IMR-90 (cell line): Measurements from ENCODE around the gene TNRC6A. TPM values are rescaled to one million over a fixed set of nuclear protein-coding genes. Genes with fewer than 3 reads are reported as not detected.

Experiments
- ATAC-seq: fragments of 200-7000 bp; cut with Tn5 transposase; 2 replicates; pipeline ENCODE4 v1.9.1; 2020; ENCODE audit warnings: low read depth, mild to moderate bottlenecking, moderate library complexity
- BruUV-seq: library from RNA; stranded (reverse); fragments of 400-500 nt; replicated peaks from 2 replicates; lab custom pipeline; 2021; lab: Mats Ljungman, UMichigan
- CTCF ChIA-PET: fragments of 300-600 bp; formaldehyde crosslinking; extraction: SDS; loops from one replicate; lab custom pipeline; 2021; ENCODE audit warnings: antibody characterized with exemption; lab: Yijun Ruan, JAX
- POLR2A ChIA-PET: fragments of 300-600 bp; sonication (Branson Sonifier 250); formaldehyde crosslinking; loops from one replicate; lab custom pipeline; 2022; ENCODE audit warnings: antibody characterized with exemption; ENCODE audit not compliant: unreplicated experiment; lab: Charles Lee
- DNase-seq: peaks from one replicate; pipeline ENCODE4 v3.0.0; 2013
- H2AFZ ChIP-seq: replicated peaks from 2 replicates; pipeline ENCODE3; 2013; ENCODE audit warnings: low read length, mild to moderate bottlenecking; ENCODE audit not compliant: poor library complexity
- H2AK5ac ChIP-seq: 2 replicates; pipeline ENCODE4 v1.6.1; 2013; ENCODE audit warnings: low read depth, low read length, inconsistent platforms
- H2AK9ac ChIP-seq: replicated peaks from 2 replicates; pipeline ENCODE3; 2013; ENCODE audit warnings: mild to moderate bottlenecking, low read depth, low read length, moderate library complexity; ENCODE audit not compliant: poor library complexity
- H2BK120ac ChIP-seq: 2 replicates; pipeline ENCODE4 v1.6.1; 2013; ENCODE audit warnings: low read depth, low read length, inconsistent platforms
- H2BK15ac ChIP-seq: 3 replicates; pipeline ENCODE4 v1.6.1; 2013; ENCODE audit warnings: low read depth, low read length, inconsistent platforms
- H2BK20ac ChIP-seq: 2 replicates; pipeline ENCODE4 v1.6.1; 2013; ENCODE audit warnings: low read depth, mild to moderate bottlenecking, inconsistent platforms, low read length, moderate library complexity
- H2BK5ac ChIP-seq: 2 replicates; pipeline ENCODE4 v1.6.1; 2013; ENCODE audit warnings: mild to moderate bottlenecking, low read depth, low read length, inconsistent platforms; ENCODE audit not compliant: poor library complexity, severe bottlenecking
- H3K14ac ChIP-seq: replicated peaks from 2 replicates; pipeline ENCODE4 v1.6.1; 2013; ENCODE audit warnings: low read depth, low read length, inconsistent platforms
- H3K18ac ChIP-seq: 2 replicates; pipeline ENCODE4 v1.6.1; 2013; ENCODE audit warnings: low read depth, low read length, control low read depth
- H3K23ac ChIP-seq: 2 replicates; pipeline ENCODE4 v1.6.1; 2013; ENCODE audit warnings: low read depth, low read length, inconsistent platforms
- H3K27ac ChIP-seq: 2 replicates; pipeline ENCODE4 v1.5.1; 2013; ENCODE audit warnings: mild to moderate bottlenecking, control low read depth, low read length; ENCODE audit not compliant: insufficient read depth
- H3K27me3 ChIP-seq: 2 replicates; pipeline ENCODE4 v1.6.1; 2013; ENCODE audit warnings: low read length; ENCODE audit not compliant: control insufficient read depth, insufficient read depth
- H3K36me3 ChIP-seq: 2 replicates; pipeline ENCODE4 v1.6.1; 2013; ENCODE audit warnings: low read length, mixed read lengths; ENCODE audit not compliant: control insufficient read depth, insufficient read depth
- H3K4ac ChIP-seq: 2 replicates; pipeline ENCODE4 v1.6.1; 2013; ENCODE audit warnings: low read depth, low read length, inconsistent platforms
- H3K4me1 ChIP-seq: 2 replicates; pipeline ENCODE4 v1.6.1; 2013; ENCODE audit warnings: low read length, mixed read lengths; ENCODE audit not compliant: control insufficient read depth, insufficient read depth
- H3K4me2 ChIP-seq: 2 replicates; pipeline ENCODE4 v1.6.1; 2013; ENCODE audit warnings: low read depth, mild to moderate bottlenecking, control low read depth, low read length, moderate library complexity
- H3K4me3 ChIP-seq: 2 replicates; pipeline ENCODE4 v1.5.1; 2013; ENCODE audit warnings: low read depth, mild to moderate bottlenecking, control low read depth, low read length, moderate library complexity; ENCODE audit not compliant: insufficient read depth
- H3K56ac ChIP-seq: 2 replicates; pipeline ENCODE4 v1.6.1; 2013; ENCODE audit warnings: low read length, inconsistent platforms; ENCODE audit not compliant: insufficient read depth; ENCODE audit errors: extremely low read depth
- H3K79me1 ChIP-seq, 2 experiments: 2 replicates each; pipeline ENCODE4 v1.6.1; 2013; ENCODE audit warnings: low read length in 2 of 2, inconsistent platforms in 1 of 2, low read depth in 1 of 2
- H3K9ac ChIP-seq: 2 replicates; pipeline ENCODE4 v1.6.1; 2013; ENCODE audit warnings: low read depth, low read length, control low read depth
- H3K9me1 ChIP-seq: 2 replicates; pipeline ENCODE4 v1.6.1; 2013; ENCODE audit warnings: low read length, inconsistent platforms; ENCODE audit not compliant: insufficient read depth
- H3K9me3 ChIP-seq: 2 replicates; pipeline ENCODE4 v1.6.1; 2013; ENCODE audit warnings: low read length; ENCODE audit not compliant: control insufficient read depth, insufficient read depth
- H4K20me1 ChIP-seq: 2 replicates; pipeline ENCODE4 v1.6.1; 2013; ENCODE audit warnings: low read length, inconsistent platforms; ENCODE audit not compliant: insufficient read depth
- H4K5ac ChIP-seq: 2 replicates; pipeline ENCODE4 v1.6.1; 2013; ENCODE audit warnings: mild to moderate bottlenecking, low read depth, low read length, control low read depth
- H4K8ac ChIP-seq, 2 experiments: 2 replicates each; pipeline ENCODE4 v1.6.1; 2013; ENCODE audit warnings: low read depth in 2 of 2, low read length in 2 of 2, control low read depth in 1 of 2, inconsistent platforms in 1 of 2
- H4K91ac ChIP-seq: 2 replicates; pipeline ENCODE4 v1.6.1; 2013; ENCODE audit warnings: low read depth, low read length, inconsistent platforms; ENCODE audit not compliant: insufficient read depth
- BHLHE40 ChIP-seq: fragments of 150-350 bp; IDR thresholded peaks from 2 replicates; pipeline ENCODE4 v1.6.1; 2016; ENCODE audit warnings: mild to moderate bottlenecking, low read depth, low read length
- CEBPB ChIP-seq: IDR thresholded peaks from 2 replicates; pipeline ENCODE4 v1.6.1; 2012; ENCODE audit warnings: low read depth, low read length, improper control_type of control experiment
- CHD1 ChIP-seq: IDR thresholded peaks from 2 replicates; pipeline ENCODE4 v1.6.1; 2012; ENCODE audit warnings: low read depth, low read length, improper control_type of control experiment
- ELK1 ChIP-seq: fragments of 150-350 bp; IDR thresholded peaks from 2 replicates; pipeline ENCODE4 v1.6.1; 2016; ENCODE audit warnings: low read depth, mild to moderate bottlenecking, low read length, moderate library complexity, borderline replicate concordance
- FOS ChIP-seq: fragments of 150-350 bp; IDR thresholded peaks from 2 replicates; pipeline ENCODE4 v1.6.1; 2016; ENCODE audit warnings: low read depth, low read length
- MAFK ChIP-seq: IDR thresholded peaks from 2 replicates; pipeline ENCODE4 v1.6.1; 2012; ENCODE audit warnings: low read depth, low read length, improper control_type of control experiment
- MAZ ChIP-seq: IDR thresholded peaks from 2 replicates; pipeline ENCODE4 v1.6.1; 2012; ENCODE audit warnings: low read depth, mild to moderate bottlenecking, low read length, improper control_type of control experiment, moderate library complexity, borderline replicate concordance
- MXI1 ChIP-seq: IDR thresholded peaks from 2 replicates; pipeline ENCODE4 v1.6.1; 2012; ENCODE audit warnings: low read depth, mild to moderate bottlenecking, low read length, moderate library complexity, borderline replicate concordance
- NFE2L2 ChIP-seq: fragments of 150-350 bp; IDR thresholded peaks from 2 replicates; pipeline ENCODE4 v1.6.1; 2016; ENCODE audit warnings: low read depth, mild to moderate bottlenecking, low read length
- POLR2A ChIP-seq: IDR thresholded peaks from 2 replicates; pipeline ENCODE4 v1.6.1; 2012; ENCODE audit warnings: mild to moderate bottlenecking, low read depth, low read length
- RAD21 ChIP-seq: IDR thresholded peaks from 2 replicates; pipeline ENCODE4 v1.6.1; 2012; ENCODE audit warnings: low read length, improper control_type of control experiment
- RCOR1 ChIP-seq: IDR thresholded peaks from 2 replicates; pipeline ENCODE4 v1.6.1; 2012; ENCODE audit warnings: mild to moderate bottlenecking, low read length, improper control_type of control experiment; ENCODE audit not compliant: insufficient replicate concordance
- SMC3 ChIP-seq: fragments of 150-350 bp; IDR thresholded peaks from 2 replicates; pipeline ENCODE4 v1.6.1; 2016; ENCODE audit warnings: low read depth, mild to moderate bottlenecking, antibody characterized with exemption, low read length, moderate library complexity
- WGBS, 2 experiments: methylation state at CpG; one replicate each; pipeline versions ENCODE4 v1.1.5 to v1.1.7; 2013; ENCODE audit warnings: missing lambda C conversion rate in 2 of 2; ENCODE audit not compliant: insufficient read length in 1 of 2; ENCODE audit errors: extremely low coverage in 2 of 2; 5-methylcytosine and 5-hydroxymethylcytosine counted together
- dilution Hi-C: fragments of 300-500 bp; cut with HindIII; formaldehyde crosslinking; loops from one replicate; pipeline ENCODE4 v1.14.3; 2018; ENCODE audit warnings: low sequenced_read_pairs; ENCODE audit not compliant: unreplicated experiment
- in situ Hi-C: fragments of 300-500 bp; cut with MboI; formaldehyde crosslinking; loops from 3 replicates; pipeline ENCODE4 v1.14.3; 2019; ENCODE audit warnings: low sequenced_read_pairs, inconsistent platforms, mixed read lengths
- intact Hi-C: fragments of 100-400 bp; cut with micrococcal nuclease; formaldehyde crosslinking; loops from 2 replicates; pipeline ENCODE4 v1.10.0; 2022
- polyA plus RNA-seq, 3 experiments: library from polyadenylated mRNA; depleted of rRNA; stranded (reverse); fragments of >200 nt; gene quantifications; 2 replicates each; pipeline ENCODE4 v1.2.3, GENCODE V29; 2012; ENCODE audit warnings: low replicate concordance in 1 of 3
- total RNA-seq: library from RNA; depleted of rRNA; stranded (reverse); fragments of >200 nt; gene quantifications from 2 replicates; pipeline ENCODE4 v1.2.3, GENCODE V29; 2012
- TF ChIP-seq, protein P1 (sequence below): conservative IDR thresholded peaks from 2 replicates; pipeline ENCODE4 v1.5.1; 2012; ENCODE audit warnings: mild to moderate bottlenecking, low read depth, low read length, improper control_type of control experiment

Gene TNRC6A
- total and polyA plus RNA-seq, 2 of the 4 experiments (the other 2 are of a cell fraction), result 32.4 to 42.3 TPM

- H2BK5ac ChIP-seq, result no peak overlapping the region
- H2AK9ac ChIP-seq, result no peak overlapping the region
- peaks cover 7% of the 10 kb centered on the region; the same call in 1 of the 2 replicates for H3K9me1 ChIP-seq
- no peaks in the 10 kb centered on the region for H3K27me3 ChIP-seq
- no peak overlapping the region for H3K14ac ChIP-seq
- peaks cover 3% of the 10 kb centered on the region; the same call in 1 of the 2 replicates for H3K4me1 ChIP-seq
- H3K4me3 ChIP-seq, result no peak overlapping the region
- no peak overlapping the region for H2BK20ac ChIP-seq
- in situ Hi-C loops, result no loop called here
- H4K8ac ChIP-seq, result no peak overlapping the region
- H3K36me3 ChIP-seq, result peaks cover 37% of the 10 kb centered on the region
- dilution Hi-C loops, result loop anchor here (25.0 kb wide), 1 partner anchor 214 kb away; no protein-coding TSS in a partner anchor
- H2AK5ac ChIP-seq, result no peak overlapping the region
- H3K18ac ChIP-seq, result no peak overlapping the region
- peak overlapping the region; percentile 22; the same call in 1 of the 2 replicates for H3K27ac ChIP-seq
- no peak overlapping the region for H3K56ac ChIP-seq
- intact Hi-C loops, result no loop called here
- H4K91ac ChIP-seq, result no peak overlapping the region
- no TSS peak for BruUV-seq
- no peak overlapping the region for H2AFZ ChIP-seq
- H3K4ac ChIP-seq, result no peak overlapping the region
- ChIA-PET POLR2A (no interaction called here), CTCF (no interaction called here)
- 80% methylated on average over 11 of the region's 12 CpGs; no CpG with 5 or more reads in 1 of the 2 experiments for WGBS, 2 experiments
- peaks cover 39 to 81% of the 10 kb centered on the region in 2 experiments for H3K79me1 ChIP-seq
- ATAC-seq, result no peak
- no peak overlapping the region for H3K9ac ChIP-seq
- H3K23ac ChIP-seq, result no peak overlapping the region
- H3K4me2 ChIP-seq, result no peak overlapping the region
- H2BK120ac ChIP-seq, result no peak overlapping the region
- no peak overlapping the region for H4K5ac ChIP-seq
- TF ChIP-seq POLR2A, result no peak
- TF ChIP-seq ELK1, result no peak
- no peak for TF ChIP-seq MAZ
- no peak for TF ChIP-seq MXI1
- TF ChIP-seq MAFK, result no peak
- TF ChIP-seq SMC3, result no peak
- no peak for TF ChIP-seq NFE2L2
- TF ChIP-seq RAD21, result no peak
- no peak for TF ChIP-seq CEBPB
- no peak for TF ChIP-seq RCOR1
- no peak for TF ChIP-seq FOS
- TF ChIP-seq, protein P1, sequence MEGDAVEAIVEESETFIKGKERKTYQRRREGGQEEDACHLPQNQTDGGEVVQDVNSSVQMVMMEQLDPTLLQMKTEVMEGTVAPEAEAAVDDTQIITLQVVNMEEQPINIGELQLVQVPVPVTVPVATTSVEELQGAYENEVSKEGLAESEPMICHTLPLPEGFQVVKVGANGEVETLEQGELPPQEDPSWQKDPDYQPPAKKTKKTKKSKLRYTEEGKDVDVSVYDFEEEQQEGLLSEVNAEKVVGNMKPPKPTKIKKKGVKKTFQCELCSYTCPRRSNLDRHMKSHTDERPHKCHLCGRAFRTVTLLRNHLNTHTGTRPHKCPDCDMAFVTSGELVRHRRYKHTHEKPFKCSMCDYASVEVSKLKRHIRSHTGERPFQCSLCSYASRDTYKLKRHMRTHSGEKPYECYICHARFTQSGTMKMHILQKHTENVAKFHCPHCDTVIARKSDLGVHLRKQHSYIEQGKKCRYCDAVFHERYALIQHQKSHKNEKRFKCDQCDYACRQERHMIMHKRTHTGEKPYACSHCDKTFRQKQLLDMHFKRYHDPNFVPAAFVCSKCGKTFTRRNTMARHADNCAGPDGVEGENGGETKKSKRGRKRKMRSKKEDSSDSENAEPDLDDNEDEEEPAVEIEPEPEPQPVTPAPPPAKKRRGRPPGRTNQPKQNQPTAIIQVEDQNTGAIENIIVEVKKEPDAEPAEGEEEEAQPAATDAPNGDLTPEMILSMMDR, result no peak
- TF ChIP-seq CHD1, result no peak
- TF ChIP-seq BHLHE40, result no peak
- DNase-seq, result peak; percentile 33
- no peaks in the 10 kb centered on the region for H3K9me3 ChIP-seq
- peaks cover 32% of the 10 kb centered on the region for H4K20me1 ChIP-seq
- no peak overlapping the region for H2BK15ac ChIP-seq
Measured at GRCh38 chr16:24776501-24777220, 47.2 kb downstream of the TNRC6A start.
